Activated CD8-positive, alpha-beta memory T cell treated with anti-CD3 and anti-CD28 coated beads, Interleukin-2, amount 50 U/mL, for 4 hours (primary cell): ENCODE results near the gene HPS4.

Experiments
- DNase-seq: peaks from one replicate; pipeline ENCODE4 v3.0.0-alpha.2; 2020

Gene HPS4

GRCh38 chr22:26463101-26463661 is 20.4 kb downstream of the HPS4 start:
- DNase-seq, result no peak

- DNase-seq, result no peak
These were observed 20.9 kb downstream of the HPS4 start for GRCh38 chr22:26462641-26463040.

GRCh38 chr22:26462051-26462450 is 21.5 kb downstream of the HPS4 start:
- DNase-seq, result no peak

- peak; percentile 49 for DNase-seq
These were observed 22.3 kb downstream of the HPS4 start for GRCh38 chr22:26461188-26461810.

GRCh38 chr22:26460202-26460601 is 23.4 kb downstream of the HPS4 start:
- no peak for DNase-seq

GRCh38 chr22:26457661-26458272 is 25.8 kb downstream of the HPS4 start:
- no peak for DNase-seq

GRCh38 chr22:26453812-26454500 is 29.6 kb downstream of the HPS4 start:
- no peak for DNase-seq

- DNase-seq, result no peak
These were observed 30.4 kb downstream of the HPS4 start for GRCh38 chr22:26453216-26453615.

- no peak for DNase-seq
These were observed 31.2 kb downstream of the HPS4 start for GRCh38 chr22:26452236-26453016.

- DNase-seq, result no peak
These were observed 33.0 kb downstream of the HPS4 start for GRCh38 chr22:26450453-26451185.

- DNase-seq, result no peak
These were observed 34.6 kb downstream of the HPS4 start for GRCh38 chr22:26448941-26449340.

GRCh38 chr22:26448334-26448733 is 35.2 kb downstream of the HPS4 start:
- DNase-seq, result no peak

- DNase-seq, result no peak
These were observed 35.8 kb downstream of the HPS4 start for GRCh38 chr22:26447584-26448329.

- DNase-seq, result no peak
These were observed 36.6 kb downstream of the HPS4 start for GRCh38 chr22:26446808-26447515.

GRCh38 chr22:26445577-26446275 is 37.9 kb downstream of the HPS4 start:
- DNase-seq, result no peak

GRCh38 chr22:26444777-26445176 is 38.8 kb downstream of the HPS4 start:
- no peak for DNase-seq

- no peak for DNase-seq
These were observed 39.5 kb downstream of the HPS4 start for GRCh38 chr22:26443901-26444690.

- DNase-seq, result no peak
These were observed 41.4 kb downstream of the HPS4 start for GRCh38 chr22:26442086-26442756.

- DNase-seq, result no peak
These were observed 44.0 kb downstream of the HPS4 start for GRCh38 chr22:26439559-26439958.
